ENCODE measurements around the gene HADH.
"Not testable (repeated sequence)": the region's sequence is repeated elsewhere in the genome, so short reads cannot be mapped to it uniquely, and the experiment has no call there.

HADH gene

GRCh38 chr4:108031427-108032083, 41.9 kb downstream of the HADH start:
- no peak for DNase-seq (ENCODE audit: low read depth)

DNA sequence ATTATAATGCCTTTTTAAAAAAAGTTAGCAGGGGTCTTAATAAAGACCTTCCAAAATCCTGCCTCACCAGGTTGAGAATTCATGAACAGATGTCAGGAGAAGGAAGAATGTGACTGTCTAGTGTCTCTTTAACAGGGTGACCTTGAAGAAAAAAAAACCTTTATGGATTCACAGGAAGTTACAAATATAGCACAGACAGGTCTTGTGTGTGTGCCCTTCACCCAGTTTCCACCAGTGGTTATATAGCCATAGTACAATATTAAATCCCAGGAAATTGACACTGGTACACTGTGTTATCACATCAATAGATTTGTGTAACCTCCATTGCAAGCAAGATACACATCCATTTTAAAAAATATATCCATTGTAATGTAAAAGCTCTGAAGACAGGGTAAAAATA, 43.7 kb downstream of the HADH start:
- DNase-seq (ENCODE audit: low read depth): no peak

GRCh38 chr4:108034565-108034964, 44.9 kb downstream of the HADH start:
- no peak for DNase-seq (ENCODE audit: low read depth)

DNA sequence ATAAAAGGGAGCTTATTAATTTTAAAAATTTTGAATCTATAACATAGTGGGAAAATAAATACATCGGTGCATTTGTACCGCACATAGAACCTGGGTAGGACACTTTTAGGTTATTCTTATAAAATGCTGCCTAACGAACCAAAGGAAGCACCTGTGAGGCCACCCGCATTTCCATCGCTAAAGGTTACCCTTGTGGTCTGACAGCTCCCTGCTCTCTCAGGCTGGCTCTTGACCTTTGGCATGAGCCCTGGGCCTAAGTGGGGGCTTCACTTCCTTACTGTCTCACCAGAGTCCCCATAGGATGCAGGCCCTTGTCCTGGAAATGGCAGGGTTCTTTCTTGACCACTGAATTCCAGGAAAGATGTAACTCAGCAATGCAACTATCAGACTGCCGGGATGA, 46.0 kb downstream of the HADH start:
- DNase-seq (ENCODE audit: low read depth): no peak

- DNase-seq (ENCODE audit: low read depth): peak; percentile 38
These were observed 46.5 kb downstream of the HADH start for GRCh38 chr4:108036213-108036612.

- DNase-seq (ENCODE audit: low read depth): no peak
These were observed 48.2 kb downstream of the HADH start for GRCh38 chr4:108037884-108038283.

DNA sequence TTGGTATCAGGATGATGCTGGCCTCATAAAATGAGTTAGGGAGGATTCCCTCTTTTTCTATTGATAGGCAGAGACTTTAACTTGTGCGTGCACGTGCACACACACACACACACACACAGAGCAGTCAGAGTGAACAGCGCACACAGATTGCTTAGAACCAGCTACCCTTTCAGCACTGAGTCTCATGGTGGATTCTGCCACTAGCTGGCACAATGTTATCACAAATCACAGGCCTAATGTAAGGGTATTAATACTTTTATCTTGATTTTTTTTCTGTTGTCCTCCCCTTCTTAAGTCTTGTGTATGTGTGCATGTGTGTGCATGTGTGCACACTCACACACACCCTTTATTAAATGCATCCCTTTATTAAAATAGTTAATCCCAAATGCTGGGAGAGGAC, 53.2 kb downstream of the HADH start:
- no peak for DNase-seq (ENCODE audit: low read depth)

- DNase-seq (ENCODE audit: low read depth): no peak
These were observed 53.8 kb downstream of the HADH start for GRCh38 chr4:108043526-108043925.

DNA sequence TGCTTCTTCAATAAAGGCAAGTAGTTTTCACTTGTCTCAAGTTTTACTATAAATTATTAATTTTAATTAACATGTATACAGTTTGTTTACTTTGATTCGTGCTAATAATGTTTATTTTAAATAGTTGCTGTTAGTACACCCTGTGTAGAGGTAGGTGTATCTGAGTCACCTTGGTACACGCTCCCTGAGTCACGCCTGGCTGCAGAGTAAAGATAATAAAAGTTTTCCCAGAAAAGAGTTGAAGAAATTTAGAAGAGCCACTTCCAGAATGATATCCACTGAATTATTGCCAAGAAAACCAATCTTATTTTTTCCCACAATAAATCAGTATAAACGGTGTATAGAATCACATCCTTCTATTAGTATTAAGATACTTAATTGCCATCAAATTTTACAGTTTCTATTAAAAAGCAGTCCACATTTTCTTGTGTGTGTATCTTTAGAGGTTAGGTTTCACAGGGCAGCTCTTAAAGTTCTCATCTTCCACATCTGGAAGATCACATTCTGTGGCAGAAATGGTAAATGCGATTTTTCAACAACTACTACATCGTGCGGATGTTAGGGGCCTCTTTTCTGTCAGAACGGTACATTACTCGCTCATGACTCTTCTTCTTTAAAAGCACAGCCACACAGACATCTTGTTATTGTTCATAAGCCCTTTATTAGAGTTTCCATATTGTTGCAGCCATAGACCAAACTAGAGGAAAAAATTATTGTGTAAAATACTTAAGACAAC, 55.4 kb downstream of the HADH start:
- no peak for DNase-seq (ENCODE audit: low read depth)

GRCh38 chr4:108045687-108046024, 56.0 kb downstream of the HADH start:
- no peak for DNase-seq (ENCODE audit: low read depth)

GRCh38 chr4:108047199-108047598, 57.5 kb downstream of the HADH start:
- no peak for DNase-seq (ENCODE audit: low read depth)

GRCh38 chr4:108048157-108048556, 58.5 kb downstream of the HADH start:
- no peak for DNase-seq (ENCODE audit: low read depth)

- no peak for DNase-seq (ENCODE audit: low read depth)
These were observed 59.3 kb downstream of the HADH start for GRCh38 chr4:108048997-108049396.

- no peak for DNase-seq (ENCODE audit: low read depth)
These were observed 59.7 kb downstream of the HADH start for GRCh38 chr4:108049406-108049805.

- not testable (repeated sequence) for DNase-seq (ENCODE audit: low read depth)
These were observed 60.8 kb downstream of the HADH start for GRCh38 chr4:108050166-108051111.

DNA sequence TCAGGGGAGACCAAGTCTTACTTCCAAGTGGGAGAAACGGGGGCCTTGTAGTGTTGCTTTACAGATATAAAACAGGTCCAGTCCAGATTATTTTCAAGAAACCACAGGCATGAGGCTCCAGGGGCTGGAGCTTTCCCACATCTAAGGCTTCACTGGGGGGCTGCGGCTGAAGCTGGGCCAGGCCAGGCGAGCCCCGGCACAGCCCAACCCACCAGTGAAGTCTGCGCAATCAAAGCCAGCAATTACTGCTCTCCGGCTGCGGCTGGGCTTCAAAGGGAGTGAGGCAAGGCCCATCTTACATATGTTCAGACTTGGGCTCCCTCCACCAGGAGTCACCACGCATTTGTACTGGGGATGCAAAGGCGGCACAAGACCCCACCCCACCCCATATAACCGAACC, 61.7 kb downstream of the HADH start:
- DNase-seq (ENCODE audit: low read depth): no peak

GRCh38 chr4:108052558-108053120, 63.0 kb downstream of the HADH start:
- no peak for DNase-seq (ENCODE audit: low read depth)

DNA sequence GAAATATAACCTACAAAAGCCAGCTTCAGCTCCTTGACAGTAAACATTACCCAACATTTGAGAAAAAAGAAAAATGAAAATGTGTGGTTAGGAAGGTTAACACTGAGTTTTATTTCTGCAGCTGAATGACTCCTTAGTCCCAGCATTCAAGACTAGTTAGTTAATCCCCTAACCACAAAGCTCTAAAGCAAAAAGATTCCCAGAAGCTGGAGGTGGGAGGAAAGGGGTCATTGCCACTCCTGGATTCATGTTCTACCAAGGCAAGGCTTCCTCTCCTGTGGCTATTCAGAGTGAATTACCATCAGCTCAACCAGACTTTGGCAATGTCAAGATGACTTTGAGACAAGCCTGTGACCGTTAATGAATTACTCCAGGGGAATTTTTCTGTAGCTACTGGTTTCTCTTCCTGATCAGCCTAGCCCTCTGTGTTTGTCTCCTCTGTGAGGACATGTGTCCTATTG, 63.6 kb downstream of the HADH start:
- no peak for DNase-seq (ENCODE audit: low read depth)

DNA sequence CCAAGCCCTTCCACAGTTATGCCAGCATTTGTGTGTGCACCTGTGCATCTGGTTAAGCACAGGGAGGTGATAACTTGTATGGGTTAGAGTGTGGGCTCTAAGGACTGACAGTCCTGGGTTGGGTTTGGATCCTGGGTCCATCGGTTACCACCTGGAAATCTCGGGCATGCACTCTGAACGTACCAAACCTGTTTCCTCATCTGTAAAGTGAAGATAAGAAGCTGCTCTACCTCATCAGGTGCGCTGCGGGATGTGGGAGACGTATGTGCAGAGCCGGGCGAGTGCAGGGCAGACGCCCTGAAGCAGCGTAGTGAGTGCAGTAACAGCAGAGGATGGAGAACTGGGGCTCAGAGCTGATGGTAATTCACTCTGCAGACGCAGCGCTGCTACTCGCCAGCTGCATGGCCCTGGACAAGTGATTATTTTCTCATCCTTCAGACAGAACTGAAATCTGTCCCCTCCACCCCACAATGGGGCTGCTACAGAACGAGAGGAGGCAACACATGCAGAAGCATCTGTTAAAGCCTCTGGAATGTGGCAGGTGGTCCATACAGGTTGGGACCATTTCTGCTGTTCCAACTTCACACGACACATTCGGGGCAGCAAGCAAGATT, 64.4 kb downstream of the HADH start:
- no peak for DNase-seq (ENCODE audit: low read depth)

- no peak for DNase-seq (ENCODE audit: low read depth)
These were observed 66.1 kb downstream of the HADH start for GRCh38 chr4:108055787-108056186.

GRCh38 chr4:108056418-108056817, 66.7 kb downstream of the HADH start:
- DNase-seq (ENCODE audit: low read depth): no peak

All from stimulated activated CD8-positive, alpha-beta memory T cell treated with anti-CD3 and anti-CD28 coated beads, Interleukin-12 subunit alpha, Interleukin-12 subunit beta, amount 100 ng/mL, for 1 hour (primary cell).